HG03066 (cell line): ENCODE data around the gene KREMEN2.

ENCODE experiments used
- ATAC-seq: cut with Tn5 transposase; IDR thresholded peaks from one replicate; pipeline ENCODE4 v1.9.1; 2021; ENCODE audit warnings: low read depth; ENCODE audit not compliant: unreplicated experiment

The KREMEN2 gene

DNA sequence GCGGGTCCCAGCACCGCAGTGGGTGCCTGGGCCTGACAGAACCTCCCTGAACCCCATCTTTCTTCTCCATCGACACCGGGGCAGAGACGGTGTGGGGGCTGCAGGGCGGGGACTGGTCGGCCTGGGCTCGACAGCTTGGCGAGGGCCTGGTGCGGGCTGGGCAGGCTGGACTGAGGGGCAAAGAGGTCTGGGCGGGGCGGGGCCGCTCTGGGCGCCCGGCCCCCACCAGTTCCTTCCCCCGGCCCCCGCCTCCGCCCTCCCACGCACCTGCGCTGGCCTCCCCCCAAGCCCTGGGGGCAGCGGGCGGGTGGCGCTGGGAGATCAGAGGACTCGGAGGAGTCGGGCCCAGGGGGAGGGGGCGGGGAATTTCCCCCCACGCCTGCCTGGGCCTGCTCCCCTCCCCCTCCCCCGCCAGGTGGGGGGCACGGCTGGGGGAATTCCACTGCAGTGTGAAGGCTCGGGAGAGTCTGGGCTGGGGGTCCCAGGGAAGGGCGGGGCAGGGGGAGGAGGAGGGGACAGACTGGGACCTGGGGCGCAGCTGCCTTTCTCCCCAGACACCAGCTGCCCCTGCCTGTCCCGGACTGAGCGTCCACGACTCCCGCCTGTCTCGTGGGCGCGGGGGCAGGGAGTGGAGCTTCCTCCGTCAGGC is 877 bp upstream of the KREMEN2 start:
- no peak for ATAC-seq

DNA sequence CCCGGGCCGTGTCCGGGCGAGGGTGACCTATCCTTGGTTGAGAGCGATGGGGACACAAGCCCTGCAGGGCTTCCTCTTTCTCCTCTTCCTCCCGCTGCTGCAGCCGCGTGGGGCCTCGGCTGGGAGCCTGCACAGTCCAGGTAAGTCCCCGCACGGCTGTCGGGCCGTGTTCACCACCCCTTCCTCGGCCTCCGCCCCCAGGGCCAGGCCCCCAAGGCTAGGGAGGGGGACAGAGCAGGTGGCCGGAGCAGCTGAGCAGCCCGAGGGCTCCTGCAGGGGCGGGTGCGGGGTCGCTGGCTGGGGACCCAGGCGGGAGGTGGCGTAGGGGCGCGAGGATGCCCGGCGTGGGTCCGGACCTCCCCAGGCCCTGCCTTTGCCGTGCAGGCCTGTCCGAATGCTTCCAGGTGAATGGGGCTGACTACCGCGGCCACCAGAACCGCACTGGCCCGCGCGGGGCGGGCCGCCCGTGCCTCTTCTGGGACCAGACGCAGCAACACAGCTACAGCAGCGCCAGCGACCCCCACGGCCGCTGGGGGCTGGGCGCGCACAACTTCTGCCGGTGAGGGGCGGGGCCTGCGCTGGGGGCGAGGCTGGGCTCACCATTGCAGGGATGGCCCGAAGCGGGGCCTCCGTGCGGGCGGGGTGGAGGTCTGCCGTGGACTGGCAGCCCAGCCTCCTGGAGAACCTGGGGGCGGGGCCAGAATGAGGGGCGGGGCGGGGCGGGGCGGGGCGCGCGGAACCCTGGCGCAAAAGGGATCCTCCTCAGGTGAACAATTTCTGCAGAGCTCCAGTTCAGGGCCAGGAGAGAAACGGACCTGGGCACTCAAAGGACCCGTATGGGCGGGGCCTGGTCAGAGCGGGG is 631 bp downstream of the KREMEN2 start:
- ATAC-seq, result no peak

DNA sequence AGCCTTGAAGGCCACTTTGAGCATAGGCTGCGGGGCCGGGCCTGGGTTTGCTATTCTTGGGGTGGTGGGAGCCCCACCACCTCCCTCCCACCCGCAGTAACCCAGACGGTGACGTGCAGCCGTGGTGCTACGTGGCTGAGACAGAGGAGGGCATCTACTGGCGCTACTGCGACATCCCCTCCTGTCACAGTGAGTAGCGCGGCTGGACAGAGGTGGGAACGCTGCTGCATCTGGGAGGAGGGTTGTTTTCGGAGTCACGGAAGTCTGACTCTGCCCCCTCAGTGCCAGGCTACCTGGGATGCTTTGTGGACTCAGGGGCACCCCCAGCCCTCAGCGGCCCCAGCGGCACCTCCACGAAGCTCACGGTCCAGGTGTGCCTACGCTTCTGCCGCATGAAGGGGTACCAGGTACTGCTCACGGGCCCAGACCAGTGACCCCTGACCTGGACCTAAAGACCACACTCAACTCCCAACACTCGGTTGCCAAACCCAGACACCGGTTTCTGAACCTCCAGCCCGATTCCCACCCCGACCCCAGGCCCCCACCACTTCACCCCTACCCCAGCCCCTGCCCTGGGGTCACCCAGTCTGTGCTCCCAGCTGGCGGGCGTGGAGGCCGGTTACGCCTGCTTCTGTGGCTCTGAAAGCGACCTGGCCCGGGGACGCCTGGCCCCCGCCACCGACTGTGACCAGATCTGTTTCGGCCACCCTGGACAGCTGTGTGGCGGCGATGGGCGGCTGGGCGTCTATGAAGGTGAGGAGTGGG is 2.1 kb downstream of the KREMEN2 start:
- no peak for ATAC-seq

DNA sequence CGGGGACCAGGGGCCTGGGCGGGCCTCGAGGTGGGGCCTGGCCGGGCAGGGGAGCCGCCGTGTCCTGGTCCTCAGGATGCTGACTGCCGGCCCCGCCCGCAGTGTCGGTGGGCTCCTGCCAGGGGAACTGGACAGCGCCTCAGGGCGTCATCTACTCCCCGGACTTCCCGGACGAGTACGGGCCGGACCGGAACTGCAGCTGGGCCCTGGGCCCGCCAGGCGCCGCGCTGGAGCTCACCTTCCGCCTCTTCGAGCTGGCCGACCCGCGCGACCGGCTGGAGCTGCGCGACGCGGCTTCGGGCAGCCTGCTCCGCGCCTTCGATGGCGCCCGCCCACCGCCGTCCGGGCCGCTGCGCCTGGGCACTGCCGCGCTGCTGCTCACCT is 2.7 kb downstream of the KREMEN2 start:
- no peak for ATAC-seq

DNA sequence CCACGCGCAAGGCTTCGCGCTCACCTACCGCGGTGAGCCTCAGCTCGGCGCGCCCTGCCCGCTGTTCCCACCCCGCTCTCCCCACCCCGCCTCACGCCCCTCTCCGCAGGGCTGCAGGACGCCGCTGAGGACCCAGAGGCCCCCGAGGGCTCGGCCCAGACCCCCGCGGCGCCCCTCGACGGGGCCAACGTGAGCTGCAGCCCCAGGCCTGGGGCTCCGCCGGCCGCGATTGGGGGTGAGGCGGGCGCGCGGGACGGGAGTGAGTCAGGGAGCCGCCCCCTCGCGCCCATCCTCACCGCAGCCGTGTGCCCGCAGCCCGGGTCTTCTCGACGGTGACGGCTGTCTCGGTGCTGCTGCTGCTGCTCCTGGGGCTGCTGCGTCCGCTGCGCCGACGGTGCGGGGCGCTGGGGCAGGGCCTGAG is 3.1 kb downstream of the KREMEN2 start:
- ATAC-seq, result no peak

DNA sequence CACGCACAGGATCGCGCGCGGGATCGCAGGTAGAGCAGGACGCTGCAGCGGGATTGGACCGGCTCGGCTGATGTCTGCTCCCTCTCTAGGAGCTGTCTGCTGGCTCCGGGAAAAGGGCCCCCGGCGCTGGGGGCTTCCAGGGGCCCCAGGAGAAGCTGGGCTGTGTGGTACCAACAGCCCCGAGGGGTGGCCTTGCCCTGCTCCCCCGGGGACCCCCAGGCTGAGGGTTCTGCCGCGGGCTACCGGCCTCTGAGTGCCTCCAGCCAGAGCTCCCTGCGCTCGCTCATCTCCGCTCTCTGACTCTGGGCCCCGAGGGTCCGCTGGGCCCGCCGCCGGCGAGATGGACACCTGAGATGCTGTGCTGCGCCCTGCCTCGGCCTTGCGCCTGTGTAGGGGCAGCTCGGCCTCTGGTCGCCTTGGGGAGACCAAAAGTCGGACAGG is 3.7 kb downstream of the KREMEN2 start:
- ATAC-seq, result no peak

DNA sequence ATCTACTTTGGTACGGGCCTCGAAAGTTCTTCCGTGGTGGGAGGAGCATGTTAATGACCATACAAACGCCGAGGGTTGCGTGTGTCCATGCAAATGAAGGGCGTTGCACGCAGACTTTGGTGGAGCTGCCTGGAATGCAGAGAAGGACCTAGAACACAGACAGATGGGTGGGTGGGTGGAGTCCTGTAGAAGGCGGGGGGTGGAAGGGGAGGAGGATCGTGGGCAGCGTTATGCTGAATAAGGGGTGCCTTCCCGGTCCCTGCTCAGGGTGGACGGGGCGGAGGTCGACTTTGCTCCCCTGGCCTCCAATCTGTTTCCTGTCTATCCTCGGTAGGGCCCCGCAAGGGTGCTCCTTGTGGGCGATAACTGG is 4.3 kb downstream of the KREMEN2 start:
- ATAC-seq, result no peak

DNA sequence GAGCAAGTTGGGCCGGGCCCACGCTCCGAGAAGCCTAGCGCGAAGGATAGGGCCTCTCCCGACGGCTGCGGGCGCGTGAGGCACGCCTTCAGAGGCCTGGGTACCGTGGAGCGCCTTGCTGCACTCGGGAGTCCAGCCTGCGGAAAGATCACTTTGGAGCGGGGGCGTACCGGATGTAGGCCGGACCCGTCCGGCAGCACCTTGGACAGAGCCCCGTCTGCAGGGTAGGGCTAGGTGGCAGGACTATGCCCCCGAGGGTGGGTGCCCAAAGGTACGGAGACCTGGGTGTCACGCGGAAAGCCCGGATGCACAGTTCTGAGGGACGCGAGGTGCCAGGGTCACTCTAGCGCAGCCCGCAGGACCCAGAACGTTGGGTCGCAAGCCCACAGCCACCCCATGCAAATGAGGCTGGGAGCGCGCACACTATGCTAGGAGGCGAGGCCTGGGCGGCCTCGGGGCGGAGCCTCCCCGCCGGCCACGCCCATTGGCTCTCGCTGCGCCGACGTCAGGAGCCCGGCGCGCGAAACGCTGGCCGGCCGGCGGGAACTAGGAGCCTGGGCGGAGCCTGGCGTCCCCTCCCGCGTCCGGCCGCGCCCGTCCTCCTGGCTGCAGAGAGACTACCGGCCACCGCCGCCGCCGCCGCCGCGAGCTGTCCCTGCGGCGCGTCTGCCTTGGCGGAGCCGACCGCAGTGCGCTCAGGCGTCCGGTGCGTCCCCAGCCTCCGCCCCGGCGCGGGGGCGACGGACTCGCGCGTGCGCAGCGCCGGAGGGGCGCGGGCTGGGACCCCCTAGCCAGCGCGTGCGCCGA is 4.9 kb downstream of the KREMEN2 start, which contains the start of gene PAQR4:
Gene PAQR4, plus strand, starts transcription at position 611 of the 807 bp plus-strand sequence. CDS start 327 bp downstream, outside the sequence.
- peak; percentile 76 for ATAC-seq

DNA sequence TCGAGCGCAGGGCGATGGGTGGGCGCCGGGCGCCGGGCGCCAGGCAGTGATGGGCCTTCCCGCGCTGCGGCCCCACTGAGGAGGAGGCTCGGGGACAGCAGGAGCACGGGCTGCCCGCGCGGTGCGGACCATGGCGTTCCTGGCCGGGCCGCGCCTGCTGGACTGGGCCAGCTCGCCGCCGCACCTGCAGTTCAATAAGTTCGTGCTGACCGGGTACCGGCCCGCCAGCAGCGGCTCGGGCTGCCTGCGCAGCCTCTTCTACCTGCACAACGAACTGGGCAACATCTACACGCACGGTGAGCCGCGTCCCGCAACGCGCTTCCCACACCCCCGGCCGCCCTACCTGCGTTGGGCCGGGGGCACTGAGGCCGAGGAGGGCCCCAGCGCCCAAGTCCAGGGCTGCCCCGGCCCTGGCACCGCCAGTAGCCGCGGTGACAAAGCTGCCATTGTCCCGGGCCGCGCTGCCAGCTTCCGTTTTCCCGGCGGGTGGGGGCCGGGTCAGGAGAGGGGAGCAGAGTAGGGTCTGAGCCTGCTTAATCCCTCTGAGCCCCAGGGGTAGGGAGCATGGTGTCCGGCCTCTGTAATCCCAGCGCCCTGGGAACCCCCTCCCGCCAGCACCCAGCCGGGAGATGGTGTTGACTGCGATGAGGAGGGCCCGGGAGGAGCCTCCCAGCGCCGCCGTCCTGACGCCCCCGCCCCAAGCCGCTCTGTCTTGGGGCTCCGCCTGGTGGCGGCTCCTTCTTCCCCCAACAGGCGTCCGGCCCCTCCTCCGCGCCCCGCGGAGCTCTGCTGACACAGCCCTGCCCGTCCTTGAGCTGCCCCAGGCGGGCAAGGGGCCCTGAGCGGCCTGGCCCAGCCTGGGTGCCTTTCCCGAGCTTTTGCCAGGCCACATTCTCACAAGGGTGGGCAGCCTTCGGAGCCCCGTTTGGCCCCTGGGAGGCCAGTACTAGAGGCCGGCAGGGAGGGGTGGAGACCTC is 5.8 kb downstream of the KREMEN2 start:
- no peak for ATAC-seq

DNA sequence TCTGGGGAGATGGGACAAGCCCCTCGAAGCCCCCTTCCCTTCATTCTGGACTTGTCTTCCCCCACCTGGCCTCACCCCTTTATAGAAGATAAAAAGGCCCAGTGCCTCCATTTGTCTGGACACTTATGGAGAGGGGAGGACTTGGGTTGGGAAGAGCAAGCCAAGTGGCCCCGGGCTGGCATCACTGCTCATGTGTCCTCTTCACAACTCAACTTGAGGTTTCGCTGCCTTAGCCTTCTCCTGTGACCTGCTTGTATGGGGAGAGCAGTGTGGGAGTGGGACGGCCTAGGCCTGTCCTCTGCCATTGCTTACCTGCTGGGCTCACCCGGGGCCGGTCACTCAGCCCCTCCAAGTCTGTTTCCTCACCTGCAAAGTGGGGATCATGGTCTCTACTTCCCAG is 6.5 kb downstream of the KREMEN2 start:
- ATAC-seq, result no peak

DNA sequence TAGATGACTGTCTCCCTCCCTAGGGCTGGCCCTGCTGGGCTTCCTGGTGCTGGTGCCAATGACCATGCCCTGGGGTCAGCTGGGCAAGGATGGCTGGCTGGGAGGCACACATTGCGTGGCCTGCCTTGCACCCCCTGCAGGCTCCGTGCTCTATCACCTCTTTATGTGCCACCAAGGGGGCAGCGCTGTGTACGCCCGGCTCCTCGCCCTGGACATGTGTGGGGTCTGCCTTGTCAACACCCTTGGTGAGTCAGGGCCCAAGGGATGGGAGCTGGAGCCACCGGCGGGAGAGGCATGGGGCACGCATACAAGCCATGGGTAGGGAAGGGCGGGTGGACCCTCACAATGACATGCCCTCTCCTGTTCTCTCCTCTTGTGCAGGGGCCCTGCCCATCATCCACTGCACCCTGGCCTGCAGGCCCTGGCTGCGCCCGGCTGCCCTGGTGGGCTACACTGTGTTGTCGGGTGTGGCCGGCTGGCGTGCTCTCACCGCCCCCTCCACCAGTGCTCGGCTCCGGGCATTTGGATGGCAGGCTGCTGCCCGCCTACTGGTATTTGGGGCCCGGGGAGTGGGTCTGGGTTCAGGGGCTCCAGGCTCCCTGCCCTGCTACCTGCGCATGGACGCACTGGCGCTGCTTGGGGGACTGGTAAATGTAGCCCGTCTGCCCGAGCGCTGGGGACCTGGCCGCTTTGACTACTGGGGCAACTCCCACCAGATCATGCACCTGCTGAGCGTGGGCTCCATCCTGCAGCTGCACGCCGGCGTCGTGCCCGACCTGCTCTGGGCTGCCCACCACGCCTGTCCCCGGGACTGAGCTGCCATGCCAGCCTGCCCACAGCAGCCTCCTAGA is 7.3 kb downstream of the KREMEN2 start:
- ATAC-seq, result no peak

DNA sequence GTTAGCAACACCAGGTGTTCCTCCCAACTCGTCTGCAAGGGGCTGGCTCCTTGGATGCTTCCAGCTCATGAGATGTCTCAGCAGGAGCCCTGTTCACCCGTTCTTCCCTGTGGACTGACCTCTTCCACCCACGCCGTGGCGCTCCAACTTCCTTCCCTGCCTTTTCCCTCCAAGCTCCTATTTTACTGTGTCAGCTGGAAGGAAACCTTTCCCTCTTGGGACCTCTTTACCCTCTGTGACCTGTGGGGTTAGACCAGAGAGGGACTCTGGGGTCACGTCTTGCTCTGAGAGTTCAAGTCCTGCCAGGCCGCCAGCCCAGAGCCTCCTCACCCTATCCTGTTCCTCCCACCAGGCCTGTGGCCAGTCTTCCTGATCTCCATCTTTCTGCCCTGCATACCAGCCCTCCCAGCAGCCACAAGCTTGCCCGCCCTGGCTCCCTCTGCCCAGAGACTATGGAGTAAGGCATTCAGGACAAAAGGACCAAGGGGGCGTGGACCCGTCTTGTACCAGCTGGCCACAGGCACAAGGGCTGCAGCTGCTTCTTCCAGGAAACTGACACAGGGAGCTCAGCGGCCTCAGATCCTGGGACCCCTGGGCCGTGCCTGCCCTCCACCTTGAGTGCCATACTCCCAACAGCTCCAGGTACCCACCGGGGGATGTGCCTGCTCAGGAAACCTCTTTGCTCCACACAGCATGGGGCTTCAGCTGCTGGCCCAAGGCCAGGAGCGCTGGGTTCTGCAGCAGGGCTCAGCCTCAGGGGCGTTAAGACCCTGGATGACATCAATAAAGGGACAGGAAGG is 8.1 kb downstream of the KREMEN2 start:
- no peak for ATAC-seq

DNA sequence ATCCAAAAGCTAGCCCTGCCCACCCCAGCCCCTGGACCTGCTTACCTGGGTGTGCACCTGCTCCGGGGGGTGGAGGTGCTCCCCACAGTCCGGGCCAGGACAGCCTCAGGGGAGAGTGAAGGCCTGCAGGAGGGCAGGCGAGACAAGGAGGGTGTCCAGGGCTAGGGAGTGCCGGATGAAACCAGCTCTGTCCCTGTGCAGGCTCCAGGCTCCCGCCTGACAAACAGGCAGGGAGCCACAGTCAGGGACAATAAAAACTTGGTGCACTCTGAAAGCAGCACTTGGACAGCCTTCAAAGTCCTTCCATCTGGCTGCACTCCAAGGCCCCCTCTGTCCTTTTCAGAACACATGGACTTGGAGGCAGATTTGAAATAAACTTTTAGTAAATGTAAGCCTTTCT is 9.0 kb downstream of the KREMEN2 start:
- ATAC-seq, result no peak

DNA sequence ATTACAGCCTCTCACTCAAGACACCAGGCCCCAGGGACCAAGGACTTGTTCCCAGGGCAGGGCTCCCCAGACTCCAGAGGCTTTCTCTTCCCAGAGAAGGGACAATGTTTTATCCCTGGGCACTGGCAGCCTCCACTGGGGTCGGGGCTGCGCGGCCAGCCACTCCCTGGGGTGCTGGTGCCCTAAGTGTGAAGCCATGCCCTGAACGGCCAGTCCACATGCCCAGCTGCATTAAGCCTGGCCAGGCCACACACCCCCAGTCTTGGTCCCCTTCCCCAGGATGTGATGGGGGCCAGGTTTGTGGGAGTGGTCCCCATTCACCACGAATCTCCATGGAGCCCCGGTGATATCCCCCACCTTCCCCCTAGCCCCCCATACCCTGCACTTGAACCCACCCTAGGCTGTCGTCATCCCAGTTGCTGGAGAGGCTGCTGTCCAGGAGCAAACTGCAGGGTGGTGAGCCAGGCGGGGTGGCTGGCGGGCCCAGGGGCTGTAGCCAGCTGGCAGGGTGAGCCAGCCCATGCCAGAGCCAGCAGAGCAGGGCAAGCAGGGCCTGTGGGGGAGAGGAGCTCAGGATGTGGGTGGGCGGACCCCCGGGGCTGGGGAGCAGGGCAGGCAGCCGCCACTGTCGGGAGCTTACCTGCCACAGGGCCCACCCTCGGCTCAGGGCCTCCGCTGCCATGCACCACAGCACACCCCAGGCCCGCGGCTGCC is 9.7 kb downstream of the KREMEN2 start:
- no peak for ATAC-seq

DNA sequence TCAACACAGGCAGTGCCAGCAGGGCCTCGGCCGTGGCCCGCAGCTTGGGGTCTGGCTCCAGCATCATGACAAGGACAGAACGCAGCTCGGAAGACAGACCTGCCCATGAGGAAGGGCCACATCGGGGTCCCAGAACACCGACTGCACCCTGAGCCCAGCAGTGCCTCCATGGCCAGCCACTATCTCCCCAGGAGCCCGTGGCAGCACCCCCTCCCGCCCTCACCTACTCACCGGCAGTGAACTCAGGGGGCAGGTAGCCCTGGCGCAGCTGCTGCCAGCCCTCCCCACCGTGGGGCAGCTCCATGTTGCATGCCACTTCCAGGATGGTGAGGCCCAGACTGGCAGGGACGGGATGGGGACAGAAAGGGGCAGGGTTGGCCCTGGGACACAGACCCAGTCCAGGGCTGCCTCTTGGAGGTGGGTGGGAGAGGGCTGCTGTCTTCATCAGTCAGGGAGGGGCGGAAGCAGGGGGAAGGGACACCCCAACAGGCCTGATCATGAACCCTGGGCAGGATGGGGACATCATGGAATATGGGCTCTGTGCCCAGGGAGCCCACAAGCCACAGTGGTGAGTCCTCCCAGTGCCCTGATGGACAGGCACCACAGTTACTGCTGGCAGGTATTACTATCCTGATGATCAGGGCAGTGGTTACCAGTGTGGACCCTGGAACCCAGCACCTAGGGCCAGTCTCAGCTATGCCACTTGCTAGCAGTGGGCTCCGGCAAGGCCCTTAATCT is 10.4 kb downstream of the KREMEN2 start:
- no peak for ATAC-seq

DNA sequence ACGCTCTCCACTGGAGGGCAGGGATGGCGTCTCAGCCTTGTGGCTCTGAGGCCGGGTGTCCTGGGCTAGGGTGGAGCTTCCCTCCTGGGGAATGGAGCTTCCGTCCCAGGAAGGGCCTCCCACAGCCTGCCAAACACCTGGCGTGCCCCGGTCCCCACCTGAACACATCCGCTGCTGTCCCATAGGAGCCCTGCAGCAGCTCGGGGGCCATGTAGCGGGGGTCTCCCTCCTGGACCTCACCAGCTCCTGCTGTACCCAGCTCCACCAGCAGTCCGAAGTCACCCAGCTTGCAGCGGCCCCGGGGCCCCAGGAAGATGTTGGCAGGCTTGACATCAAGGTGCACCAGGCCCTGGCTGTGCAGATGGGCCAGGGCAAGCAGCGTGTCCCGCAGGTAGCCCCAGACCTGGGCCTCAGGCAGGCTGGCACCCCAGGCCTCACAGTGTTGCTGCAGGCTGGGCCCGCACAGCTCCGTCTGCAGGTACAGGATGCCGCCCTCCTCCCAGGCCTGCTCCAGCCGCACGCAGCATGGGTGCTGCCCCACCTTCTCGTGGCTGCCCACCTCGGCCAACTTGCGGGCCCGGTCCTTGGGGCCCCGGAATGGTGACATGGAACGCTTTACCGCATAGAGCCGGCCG is 11.2 kb downstream of the KREMEN2 start:
- no peak for ATAC-seq
